GDM1 (cell line): ENCODE measurements around the gene SPDYE8.
"Not testable (repeated sequence)": the region's sequence is repeated elsewhere in the genome, so short reads cannot be mapped to it uniquely, and the experiment has no call there.

Experiments
- DNase-seq: peaks from one replicate; lab custom pipeline; 2025; lab: John Stamatoyannopoulos, UW

Gene SPDYE8, protein sequence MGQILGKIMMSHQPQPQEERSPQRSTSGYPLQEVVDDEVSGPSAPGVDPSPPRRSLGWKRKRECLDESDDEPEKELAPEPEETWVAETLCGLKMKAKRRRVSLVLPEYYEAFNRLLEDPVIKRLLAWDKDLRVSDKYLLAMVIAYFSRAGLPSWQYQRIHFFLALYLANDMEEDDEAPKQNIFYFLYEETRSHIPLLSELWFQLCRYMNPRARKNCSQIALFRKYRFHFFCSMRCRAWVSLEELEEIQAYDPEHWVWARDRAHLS

DNA sequence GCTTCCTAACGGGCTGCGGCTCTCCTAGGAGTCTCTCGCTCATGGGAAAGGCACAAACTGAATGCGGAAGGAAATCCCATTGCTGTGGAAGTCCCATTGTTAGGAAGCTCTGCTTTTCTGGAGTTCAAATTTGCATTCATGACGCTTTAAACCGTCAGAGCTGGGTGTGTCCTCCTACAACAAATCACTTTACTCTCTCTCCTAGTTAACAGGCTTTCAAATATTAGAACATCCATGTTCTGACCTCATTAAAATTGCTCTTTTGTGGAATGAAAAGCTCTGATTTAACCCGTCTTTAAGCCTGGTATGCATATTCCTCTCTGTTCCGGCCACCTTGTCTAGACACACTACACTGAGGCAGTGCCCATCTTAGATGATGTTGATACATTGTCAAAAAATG, at the start of gene SPDYE8:
TSS of gene SPDYE8 (minus strand) at position 101 of the 400 bp plus-strand sequence. CDS start 1,800 bp downstream, outside the sequence.
- not testable (repeated sequence) for DNase-seq

DNA sequence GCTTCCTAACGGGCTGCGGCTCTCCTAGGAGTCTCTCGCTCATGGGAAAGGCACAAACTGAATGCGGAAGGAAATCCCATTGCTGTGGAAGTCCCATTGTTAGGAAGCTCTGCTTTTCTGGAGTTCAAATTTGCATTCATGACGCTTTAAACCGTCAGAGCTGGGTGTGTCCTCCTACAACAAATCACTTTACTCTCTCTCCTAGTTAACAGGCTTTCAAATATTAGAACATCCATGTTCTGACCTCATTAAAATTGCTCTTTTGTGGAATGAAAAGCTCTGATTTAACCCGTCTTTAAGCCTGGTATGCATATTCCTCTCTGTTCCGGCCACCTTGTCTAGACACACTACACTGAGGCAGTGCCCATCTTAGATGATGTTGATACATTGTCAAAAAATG, 28.2 kb upstream of the SPDYE8 start, which contains the start of gene SPDYE11:
TSS of gene SPDYE11 (minus strand) at position 101 of the 400 bp plus-strand sequence. CDS start 1,800 bp downstream, outside the sequence.
- not testable (repeated sequence) for DNase-seq

DNA sequence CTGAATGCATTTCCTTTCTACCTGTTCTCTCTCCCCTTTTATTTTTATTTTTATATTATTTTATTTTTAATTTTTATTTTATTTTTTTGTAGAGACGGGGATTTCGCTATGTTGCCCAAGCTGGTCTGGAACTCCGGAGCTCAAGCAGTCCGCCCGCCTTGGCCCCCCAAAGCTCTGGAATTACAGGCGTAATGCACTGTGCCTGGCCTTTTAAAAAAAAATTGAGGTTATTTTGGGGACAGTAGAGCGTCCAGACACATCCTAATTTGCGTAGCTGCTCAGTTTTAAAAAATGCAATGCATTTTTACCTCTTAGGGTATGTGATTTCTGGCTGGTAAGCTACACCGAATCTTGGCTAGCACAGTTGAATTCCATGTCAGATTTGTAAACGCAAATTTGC, 23.1 kb downstream of the SPDYE8 start:
- DNase-seq: not testable (repeated sequence)

DNA sequence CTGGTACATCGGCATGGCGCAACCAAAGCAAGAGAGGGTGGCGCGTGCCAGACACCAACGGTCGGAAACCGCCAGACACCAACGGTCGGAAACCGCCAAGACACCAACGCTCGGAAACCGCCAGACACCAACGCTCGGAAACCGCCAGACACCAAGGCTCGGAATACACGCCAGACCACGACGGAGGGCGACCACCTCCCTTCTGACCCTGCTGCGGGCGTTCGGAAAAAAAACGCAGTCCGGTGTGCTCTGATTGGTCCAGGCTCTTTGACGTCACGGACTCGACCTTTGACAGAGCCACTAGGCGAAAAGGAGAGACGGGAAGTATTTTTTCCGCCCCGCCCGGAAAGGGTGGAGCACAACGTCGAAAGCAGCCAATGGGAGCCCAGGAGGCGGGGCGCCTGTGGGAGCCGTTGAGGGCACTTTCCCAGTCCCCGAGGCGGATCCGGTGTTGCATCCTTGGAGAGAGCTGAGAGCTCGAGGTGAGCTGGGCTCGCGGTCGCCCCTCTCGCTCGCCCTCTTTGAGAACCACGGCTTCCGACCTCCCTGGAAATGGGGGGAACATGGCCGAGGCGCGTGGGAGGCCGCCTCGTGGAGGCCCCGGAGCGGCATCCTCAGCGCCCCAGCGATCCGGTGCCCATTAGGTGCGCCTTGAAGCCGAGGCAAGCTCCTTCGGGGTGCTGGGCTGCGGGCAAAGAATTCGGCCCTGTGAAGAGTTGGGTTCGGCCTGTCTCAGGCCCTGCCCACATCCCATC, 23.7 kb downstream of the SPDYE8 start:
- not testable (repeated sequence) for DNase-seq

DNA sequence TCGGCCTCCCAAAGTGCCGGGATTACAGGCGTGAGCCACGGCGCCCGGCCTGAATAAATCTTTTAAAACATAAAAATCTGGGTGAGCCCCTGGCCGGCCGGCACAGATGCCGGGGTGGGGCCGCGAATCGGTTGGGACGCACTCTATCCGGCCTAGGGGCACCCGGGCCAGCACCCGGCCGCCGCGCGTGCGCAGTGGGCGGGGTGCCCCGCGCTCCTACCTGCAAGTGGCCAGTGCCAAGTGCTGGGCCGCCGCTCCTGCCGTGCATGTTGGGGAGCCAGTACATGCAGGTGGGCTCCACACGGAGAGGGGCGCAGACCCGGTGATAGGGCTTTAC, 24.2 kb downstream of the SPDYE8 start:
- not testable (repeated sequence) for DNase-seq

DNA sequence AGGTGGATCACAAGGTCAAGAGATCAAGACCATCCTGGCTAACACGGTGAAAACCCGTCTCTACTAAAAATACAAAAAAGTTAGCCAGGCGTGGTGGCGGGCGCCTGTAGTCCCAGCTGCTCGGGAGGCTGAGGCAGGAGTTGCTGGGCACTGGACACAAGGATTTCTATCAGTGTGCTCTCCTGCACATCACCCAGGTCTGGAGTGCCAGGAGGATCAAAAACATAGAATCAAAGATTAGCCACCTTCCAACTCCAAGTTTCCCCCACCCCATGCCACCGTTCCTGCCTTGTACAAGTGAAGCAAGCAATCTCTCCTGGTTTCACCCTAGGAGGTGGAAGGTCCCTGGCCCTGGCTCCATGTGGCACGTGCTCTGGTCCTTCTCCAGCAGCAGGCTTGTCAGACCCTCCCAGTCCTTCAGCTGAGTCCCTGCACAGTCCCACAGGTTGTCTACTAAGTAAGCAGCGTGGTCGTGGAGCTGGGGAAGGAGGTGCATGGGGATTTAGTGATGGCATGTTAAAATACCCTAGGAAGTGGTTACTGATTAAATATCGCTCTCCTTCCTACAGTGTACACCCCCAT, 31.6 kb downstream of the SPDYE8 start:
- DNase-seq: not testable (repeated sequence)

DNA sequence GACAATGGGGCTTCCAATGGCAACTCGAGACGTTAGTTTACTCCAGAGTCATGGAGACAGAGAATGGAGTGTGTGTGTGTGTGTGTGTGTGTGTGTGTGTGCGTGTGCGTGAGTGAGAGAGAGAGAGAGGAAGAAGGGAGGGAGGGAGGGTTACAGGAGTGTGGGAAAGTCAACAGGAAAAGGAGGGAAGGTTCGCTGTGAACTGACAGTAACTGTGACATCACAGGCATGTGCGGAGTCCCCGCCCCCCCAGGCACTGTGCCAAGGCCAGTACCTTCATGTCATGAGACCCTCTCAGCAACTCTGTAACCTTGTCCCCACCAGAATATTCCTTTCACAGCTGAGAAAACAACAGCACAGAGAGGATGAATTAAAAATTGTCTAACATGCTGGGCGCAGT, 32.1 kb downstream of the SPDYE8 start:
- not testable (repeated sequence) for DNase-seq

DNA sequence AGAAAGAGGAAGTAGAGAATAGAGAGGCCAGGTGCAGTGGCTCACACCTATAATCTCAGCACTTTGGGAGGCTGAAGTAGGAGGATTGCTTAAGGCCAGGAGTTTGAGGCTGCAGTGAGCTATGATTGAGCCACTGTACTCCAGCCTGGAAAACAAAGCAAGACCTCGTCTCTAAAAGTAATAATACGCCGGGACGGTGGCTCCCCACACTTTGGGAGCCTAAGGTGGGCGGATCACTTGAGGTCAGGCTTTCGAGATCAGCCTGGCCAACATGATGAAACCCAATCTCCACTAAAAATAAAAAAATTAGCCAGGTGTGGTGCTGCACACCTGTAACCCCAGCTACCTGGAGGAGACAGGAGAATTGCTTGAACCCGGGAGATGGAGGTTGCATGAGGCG, 34.1 kb downstream of the SPDYE8 start:
- not testable (repeated sequence) for DNase-seq

DNA sequence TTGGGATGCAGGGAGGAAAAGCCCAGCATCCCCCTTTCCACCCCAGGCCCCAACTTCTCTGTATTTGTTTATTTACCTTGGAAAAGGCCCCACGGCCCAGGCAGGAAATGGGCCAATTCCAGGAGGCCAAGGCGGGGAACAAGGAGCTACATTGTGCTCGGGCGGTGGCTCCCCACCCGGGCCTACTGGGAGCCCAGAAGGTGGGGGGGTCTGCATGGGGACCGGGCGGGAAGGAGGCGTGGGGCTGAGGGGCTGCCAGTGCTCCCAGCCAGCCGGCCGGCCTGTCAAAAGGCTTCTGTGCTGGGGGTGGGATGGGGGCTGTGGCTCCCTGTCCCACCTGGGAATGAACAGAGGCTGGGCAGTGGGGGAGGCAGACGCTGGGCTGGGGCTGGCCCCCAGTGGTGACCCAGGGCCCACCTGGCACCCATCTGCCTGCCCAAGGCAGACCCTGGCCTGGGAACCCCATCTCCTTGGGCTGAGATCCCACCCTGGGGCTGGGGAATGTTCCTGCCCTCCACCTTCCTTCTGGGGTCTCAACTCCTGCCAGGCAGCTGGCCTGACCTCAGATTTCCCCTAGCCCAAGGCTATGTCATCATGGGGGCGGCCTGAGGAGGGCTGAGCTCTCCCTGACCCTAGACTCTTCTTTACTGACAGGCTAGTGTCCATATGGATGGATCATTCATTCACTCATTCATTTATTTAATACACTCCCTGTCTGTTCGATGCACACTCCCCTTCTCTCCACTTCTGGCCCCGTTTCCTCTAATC, 39.2 kb downstream of the SPDYE8 start:
- DNase-seq: not testable (repeated sequence)

DNA sequence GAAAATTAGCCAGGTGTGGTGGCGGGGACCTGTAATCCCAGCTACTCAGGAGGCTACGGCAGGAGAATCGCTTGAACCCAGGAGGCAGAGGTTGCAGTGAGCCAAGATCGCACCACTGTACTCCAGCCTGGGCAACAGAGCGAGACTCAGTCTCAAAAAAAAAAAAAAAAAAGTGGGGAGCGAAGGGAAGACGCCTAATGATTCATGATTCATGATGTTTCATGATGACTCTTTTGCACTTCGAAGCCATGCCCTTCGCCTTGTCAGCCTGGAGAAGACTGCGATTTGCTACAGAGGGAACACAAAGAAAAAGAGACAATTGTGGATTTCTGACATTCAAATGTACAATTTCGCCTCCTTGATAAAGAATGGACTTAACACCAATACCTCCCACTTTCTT, 47.5 kb downstream of the SPDYE8 start:
- DNase-seq: not testable (repeated sequence)

DNA sequence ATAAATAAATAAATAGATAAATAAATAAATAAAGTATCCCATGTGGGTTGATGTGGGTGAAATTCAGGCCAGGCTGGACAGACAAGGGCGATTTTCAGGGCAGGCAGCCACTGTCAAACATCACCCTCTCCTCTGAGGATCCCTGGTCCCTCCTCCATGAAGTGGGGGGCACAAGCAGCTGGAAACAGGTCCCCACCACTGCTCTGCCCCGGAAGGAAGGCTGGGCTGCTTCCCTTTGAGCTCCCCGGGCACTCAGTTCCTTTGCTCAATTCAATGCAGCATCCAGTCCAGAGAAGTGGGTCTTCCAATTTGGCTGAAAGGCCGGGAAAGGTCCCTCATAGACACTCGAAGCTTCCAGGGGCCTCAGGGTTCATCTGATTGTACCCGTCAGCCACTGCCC, 49.2 kb downstream of the SPDYE8 start:
- DNase-seq: not testable (repeated sequence)

DNA sequence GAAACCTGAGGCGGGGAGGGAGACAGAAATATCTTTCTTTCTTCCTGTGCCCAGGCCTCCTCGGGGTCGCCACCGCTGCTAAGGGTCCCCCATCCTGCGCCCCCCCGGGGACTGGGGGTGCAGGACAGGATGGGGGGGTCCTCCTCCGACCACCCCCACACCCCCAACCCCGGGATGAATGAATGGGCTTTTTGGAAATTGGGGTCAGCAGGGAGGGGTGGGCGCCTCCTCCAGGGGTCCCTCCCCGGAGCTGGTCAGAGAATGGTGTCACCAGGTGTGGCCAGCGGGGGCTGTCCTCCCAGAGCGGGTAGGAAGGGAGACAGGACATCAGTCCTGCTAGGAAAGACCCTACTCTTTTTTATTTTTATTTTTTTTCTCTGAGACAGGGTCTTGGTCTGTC, 53.1 kb downstream of the SPDYE8 start:
- not testable (repeated sequence) for DNase-seq

DNA sequence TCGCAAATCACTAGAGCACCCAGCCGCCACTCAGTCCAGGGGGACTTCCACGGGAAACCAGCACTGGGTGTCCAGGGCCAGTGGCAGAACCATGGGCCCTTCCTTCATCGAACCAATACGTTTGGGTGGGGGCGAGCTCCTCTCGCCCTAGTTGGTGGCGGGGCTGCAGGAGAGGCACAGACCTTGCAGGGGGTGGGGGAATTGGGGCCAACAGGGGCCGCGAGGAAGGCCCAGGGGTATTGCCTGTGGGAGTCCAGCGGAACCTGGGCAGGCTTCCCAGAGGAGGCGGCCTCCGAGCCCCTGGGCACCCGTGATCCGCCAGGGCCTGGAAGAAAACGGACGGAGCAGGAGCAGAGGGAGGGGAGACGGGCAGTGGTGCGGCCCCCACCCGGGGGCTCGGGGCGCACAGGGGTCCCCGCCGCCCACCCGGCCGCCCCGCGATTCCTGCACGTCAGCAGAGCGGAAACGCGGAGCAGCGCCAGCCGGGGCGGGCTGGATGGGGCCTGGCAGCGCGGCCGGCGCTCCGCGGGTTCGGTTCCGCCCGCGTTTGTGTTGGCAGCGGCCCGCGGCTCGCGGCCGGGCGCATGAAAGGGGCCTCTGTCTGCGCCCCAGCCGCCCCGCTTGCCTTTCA, 53.8 kb downstream of the SPDYE8 start:
- DNase-seq: not testable (repeated sequence)

DNA sequence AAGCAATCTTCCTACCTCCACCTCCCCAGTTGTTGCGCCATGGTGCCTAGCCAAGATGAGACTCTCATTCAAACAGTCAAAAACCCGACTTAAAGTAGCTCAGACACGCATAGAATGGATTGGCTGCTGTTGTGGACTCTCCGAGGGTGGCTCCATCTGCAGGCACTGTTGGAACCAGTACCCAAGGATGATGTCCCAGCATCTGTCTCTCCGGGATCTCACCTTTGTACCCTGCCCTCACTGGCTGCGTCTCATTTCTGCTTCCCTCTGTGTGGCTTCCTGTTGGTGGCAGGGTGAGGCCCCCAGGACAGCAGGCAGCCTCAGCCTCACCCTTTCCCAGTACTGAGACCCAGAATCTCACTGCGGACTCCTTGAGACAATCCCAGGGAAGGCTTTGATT, 54.8 kb downstream of the SPDYE8 start:
- DNase-seq: not testable (repeated sequence)

DNA sequence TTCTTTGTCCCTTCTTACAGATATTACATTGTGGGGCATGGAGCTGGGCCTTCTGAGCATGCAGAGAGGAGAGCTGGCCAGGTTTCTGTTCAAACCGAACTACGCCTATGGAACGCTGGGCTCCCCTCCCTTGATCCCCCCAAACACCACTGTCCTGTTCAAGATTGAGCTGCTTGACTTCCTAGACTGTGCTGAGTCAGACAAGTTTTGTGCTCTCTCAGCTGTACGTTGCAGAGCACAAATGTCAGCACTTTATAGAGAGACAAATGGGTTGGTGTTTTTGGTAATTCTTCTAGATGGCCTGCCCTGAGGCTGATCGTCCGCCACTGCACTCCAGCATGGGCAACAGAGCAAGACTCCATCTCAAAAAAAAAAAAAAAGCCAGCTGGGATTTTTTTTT, 58.1 kb downstream of the SPDYE8 start:
- DNase-seq: not testable (repeated sequence)
